Left kidney (tissue), 2 donors: Measurements from ENCODE around the gene SYTL5. TPM values are rescaled to one million over a fixed set of nuclear protein-coding genes. Genes with fewer than 3 reads are reported as not detected.

Experiments
- DNase-seq: peaks from one replicate; pipeline ENCODE4 v3.0.0-alpha.2; 2013
- polyA plus RNA-seq: library from polyadenylated mRNA; unstranded; fragments of 120-200 nt; gene quantifications from one replicate; pipeline ENCODE4 v1.2.1, GENCODE V29; 2013; ENCODE audit not compliant: insufficient read length

The SYTL5 gene
- polyA plus RNA-seq, 1 donor = 3.3 TPM

DNA sequence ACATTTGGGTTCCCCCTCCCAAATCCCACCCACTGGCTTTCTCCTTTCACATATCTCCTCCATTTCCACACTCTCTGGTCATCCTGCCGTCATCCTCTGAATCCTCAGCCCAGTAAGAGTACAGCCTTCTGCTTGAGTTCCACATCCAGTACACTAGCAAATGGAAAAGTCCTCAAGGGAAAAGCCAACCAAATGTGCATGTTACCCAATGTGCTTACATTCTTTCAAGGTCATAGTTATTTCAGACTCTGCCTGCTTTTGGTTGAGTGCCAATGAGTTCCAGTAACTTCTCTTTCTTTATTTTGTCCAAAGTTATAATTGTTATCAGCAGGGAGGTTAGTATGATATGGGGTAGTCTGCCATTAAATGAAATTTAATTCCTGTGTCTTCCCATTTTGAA lies 136.3 kb downstream of the SYTL5 start:
- DNase-seq = no peak

DNA sequence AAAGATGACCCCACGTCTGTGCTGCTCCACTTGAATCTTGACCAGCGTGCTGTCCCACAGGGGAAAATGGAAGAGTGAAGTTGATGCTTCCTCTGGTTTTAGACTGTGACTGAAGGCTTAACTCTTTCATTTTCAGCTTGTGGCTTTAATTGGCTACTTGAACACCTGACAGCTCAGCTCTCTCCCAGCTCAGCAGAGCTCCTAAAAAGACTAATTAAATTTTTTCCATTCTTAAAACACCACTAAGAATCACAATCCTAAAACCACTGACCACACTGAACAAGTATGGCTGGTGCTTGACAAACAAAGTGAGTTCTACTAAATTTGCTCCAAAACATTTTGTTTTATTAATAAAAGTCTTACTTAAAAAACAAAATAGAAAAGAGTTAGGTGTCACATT lies 142.7 kb downstream of the SYTL5 start:
- DNase-seq = no peak

DNA sequence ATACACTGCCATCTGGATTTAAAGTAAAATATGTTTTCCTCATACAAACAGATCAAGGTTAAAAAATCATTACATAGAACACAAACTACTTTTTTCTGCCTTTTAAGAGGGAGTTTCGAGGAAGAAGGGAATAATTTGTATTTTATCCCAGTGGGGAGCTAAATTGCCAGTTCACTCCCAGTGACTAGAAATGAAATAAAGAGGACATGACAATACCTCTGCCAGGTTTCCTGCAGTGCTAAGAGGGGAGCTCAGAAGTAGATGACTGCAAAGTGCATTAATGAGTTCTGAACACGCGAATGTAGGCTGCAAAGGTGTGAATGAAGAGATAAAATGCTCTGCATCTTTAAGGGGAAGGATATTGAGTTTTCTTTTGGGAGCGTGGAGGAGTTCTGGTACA lies 144.6 kb downstream of the SYTL5 start:
- no peak for DNase-seq

DNA sequence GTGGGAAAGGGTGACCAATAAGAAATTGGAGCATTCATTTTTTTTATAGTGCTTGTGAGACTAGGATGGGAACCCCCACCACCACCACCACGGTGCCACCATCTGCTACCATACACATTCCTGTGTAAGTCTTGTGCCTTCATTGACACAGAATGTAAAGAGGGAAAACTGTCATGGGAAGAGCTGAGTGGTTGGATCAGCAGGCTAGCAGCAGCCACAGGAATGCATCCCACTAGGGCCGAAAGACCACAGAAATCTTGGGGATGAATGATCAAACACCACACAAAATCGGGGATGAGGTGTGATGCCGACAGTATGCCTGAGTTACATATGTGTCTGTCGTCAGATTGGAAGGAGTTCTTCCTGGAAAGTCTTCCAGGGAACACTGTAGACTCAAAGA lies 145.1 kb downstream of the SYTL5 start:
- no peak for DNase-seq

DNA sequence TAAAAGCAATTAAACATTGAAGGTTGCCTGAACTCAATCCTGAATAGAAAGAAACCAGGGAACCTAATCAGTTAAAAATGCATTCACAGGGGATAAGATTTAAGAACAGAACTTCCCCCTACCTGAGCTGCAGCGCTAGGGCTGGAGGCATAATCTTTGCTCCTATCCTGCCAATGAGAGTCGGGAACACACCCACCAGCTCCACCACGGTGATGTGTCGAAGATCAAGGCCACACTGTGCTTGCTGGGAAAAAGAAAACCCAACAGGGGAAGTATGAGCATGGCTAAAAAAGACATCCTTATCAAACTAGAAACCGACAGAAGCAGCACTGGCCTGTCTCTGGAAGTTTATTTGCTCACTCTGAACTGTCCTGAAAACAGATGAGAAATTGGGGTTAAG lies 148.0 kb downstream of the SYTL5 start:
- DNase-seq = no peak

DNA sequence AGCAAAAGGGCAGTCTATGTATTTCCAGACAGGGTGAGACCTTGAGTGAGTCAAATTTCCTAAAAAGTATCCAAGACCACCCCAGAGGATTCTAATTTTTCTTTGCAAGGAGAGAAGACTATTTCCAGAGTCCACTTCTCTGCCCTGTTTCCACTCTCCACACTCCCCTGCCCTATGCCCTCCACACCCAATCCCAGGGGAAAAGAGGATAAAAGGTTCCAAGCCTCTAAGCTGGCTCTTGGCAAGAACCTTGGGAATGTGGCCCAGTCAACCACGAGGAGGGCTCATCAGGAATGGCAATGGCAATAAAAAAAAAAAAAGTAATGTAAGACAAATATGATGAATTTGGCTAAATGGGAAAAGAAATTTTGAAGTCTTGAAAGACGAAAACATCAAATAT lies 148.5 kb downstream of the SYTL5 start:
- DNase-seq = no peak

DNA sequence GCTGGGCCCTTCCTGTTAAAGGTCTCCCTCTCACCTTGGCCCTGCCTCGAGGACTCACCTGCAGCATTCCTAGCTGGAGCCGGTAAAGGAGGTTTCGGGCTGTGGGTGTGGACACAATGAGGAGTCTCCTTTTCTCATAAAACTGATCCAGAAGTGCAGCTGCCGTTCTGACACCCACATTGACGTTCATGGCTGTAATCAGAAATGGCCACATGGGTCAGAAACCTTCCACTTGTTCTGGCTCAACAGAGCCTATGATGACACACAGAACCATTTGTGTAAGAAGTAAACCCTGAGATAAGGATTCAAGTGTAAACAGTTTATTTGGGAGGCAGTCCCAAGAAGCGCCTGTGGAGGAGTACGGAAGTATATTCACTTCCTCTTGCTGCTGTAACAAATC lies 150.5 kb downstream of the SYTL5 start:
- DNase-seq = no peak

DNA sequence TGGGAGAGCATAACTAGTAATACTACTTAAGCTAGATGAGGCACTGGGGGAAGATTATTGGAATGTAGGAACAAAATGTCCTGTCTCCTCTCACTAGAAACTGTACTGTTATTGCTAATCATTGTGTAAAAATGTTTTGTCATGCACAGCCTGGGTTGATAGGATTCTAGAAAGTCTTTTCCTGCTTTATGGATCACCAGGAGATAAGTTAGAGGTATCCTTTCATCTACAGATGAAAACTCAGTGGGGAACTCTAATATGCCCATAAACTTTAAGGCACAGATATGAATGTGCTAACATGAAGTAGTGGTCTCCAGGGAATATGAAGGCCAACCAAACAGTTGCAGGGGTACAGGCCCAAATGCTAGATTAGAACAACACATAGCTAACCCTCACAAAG lies 156.8 kb downstream of the SYTL5 start:
- DNase-seq = no peak

DNA sequence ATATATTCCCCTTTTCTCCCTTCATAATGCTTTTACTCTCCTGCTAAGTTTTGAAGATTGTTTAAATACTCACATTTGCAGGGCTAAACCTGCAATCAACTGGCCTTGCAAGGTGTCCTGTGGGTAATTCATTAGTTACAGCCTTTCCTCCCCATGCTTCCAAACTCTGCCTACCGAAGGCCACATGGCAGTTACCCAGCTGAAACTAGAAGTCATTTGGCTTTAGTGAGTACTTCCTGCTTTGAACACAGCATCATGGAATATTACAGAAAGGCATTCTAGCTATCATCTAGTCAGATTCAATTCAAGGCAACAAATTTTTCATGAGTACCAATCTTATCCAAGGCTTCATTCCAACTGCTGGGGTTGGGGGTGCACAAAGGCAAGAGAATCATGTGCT lies 158.7 kb downstream of the SYTL5 start:
- DNase-seq = no peak

DNA sequence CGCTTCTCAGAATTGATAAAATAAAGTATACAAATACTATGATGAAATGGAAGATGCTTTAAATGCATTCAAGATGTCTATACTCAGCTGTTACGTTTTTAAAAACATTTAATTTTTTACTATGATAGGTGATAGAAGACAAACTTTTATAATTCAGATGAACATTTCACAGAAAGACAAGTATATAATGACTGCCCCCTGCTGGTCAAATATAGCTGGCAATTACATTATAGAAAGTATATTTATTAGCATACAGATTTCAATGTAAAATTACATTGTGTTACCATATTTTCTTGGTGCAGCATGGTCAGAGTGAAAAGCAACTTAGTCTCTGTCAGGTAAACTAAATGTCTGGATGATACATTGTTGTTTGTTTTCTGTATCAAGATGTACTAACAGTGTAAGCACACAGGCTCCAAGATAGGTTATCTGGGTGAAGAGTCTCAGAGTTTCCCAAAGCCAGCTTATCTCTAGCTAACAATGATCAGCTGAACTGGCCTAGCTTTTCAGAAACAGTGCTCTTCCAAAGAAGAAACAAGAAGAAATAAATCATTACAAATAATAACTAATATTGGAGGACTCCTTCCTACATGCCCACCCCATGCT lies 160.2 kb downstream of the SYTL5 start:
- DNase-seq = peak; percentile 22

DNA sequence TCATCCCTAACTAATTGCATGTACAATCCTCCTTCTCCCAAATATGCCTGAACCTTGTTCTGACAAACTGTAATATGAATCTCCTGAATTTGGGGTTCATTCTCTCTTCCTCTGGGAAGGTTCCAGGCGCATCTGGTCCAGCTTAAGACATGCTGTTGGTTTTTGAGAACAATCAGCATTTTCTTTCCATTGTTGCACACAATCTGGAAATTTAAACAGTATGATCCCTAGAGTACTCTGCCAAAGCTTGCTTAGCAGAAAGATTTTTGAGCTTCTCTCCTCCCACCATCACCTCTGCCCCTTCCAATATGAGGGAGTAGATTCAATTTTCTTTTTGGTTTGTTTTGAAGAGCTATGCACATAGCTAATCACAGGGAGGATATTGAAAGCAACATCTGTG lies 164.2 kb downstream of the SYTL5 start:
- no peak for DNase-seq

DNA sequence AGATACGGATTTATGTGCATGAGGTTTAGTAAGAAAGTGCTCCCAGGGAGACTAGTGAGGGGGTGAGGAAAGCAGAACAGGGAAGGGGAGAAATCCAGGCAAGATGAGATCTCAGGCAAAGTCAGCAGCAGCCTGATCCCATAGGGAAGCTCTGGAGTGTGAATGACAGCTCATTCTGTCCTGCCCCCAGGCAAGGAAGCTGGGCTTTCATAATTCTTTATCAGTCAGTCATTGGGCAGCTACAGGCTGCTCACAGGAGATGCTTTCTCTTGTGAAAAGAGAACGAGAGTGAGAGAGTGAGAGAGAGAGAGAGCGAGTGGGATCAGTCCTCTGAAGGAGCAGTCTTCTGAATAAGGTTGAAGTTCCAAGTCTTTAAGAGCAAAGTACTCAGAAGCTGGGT lies 166.2 kb downstream of the SYTL5 start:
- DNase-seq = no peak

DNA sequence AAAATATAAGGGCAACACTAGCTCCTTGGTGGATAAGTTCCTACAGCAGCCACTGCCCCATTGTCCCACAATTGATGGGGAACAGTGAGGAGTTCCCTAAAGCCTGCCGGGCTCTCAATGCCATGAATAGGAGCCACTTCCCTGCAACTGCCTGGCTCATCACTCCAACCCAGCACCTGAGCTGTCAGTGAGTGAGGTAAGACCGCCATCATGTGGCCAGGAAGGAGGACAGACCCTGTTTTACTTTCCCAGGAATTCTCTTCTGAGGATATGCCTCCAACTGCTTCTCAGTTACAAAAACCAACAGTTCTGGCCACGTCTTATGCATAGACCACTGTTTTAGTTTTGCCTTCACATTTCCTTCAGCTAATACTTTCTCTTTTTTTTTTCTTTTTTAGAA lies 168.8 kb downstream of the SYTL5 start:
- DNase-seq = peak; percentile 26

DNA sequence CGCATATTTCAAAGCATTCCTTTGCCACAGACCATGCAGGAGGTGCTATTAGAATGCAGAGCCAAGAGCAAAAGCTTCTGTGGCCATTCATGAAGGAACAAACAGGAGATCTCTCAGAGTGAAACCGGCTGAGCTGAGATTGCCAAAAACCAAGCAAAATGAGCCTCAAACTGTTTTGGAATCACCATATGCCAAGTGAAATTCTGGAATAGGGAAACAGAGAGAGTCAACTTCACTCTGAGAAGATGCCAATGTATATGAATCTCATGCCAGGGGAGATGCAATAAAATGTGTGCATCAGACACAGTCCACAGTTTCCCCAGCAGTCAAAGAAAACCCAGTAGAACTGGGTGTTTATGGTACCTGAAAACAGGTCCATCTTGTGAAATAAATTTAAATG lies 172.0 kb downstream of the SYTL5 start:
- DNase-seq = no peak

Other genes with a start within 250 kb of the SYTL5 start
- gene CYBB, start 226.5 kb upstream of the SYTL5 start, polyA plus RNA-seq = 12.6 TPM
- 38.8 TPM for gene DYNLT3, start 159.0 kb upstream of the SYTL5 start, polyA plus RNA-seq
- gene SRPX, start 214.3 kb downstream of the SYTL5 start, polyA plus RNA-seq = 15.0 TPM